Stomach (tissue), 9 donors: ENCODE measurements around the gene RNASE13. TPM values are rescaled to one million over a fixed set of nuclear protein-coding genes. Genes with fewer than 3 reads are reported as not detected.

Experiments used
- DNase-seq, 2 donors: peaks; one replicate each; pipeline versions ENCODE4 v3.0.0 to v3.0.0-alpha.2; 2013 to 2019
- H3K27ac ChIP-seq, 5 donors: fragments of 200-600 bp in 4 of 5; sonication (generic) in 4 of 5; one replicate each; pipeline ENCODE4 v1.5.1; 2013 to 2019; ENCODE audit warnings: mild to moderate bottlenecking in 1 of 5, moderate library complexity in 1 of 5
- H3K27me3 ChIP-seq, 3 donors: fragments of 200-600 bp; sonication (generic); one replicate each; pipeline ENCODE4 v1.5.1; 2017 to 2019; ENCODE audit warnings: mixed run types in 1 of 3
- H3K36me3 ChIP-seq, 4 donors: fragments of 200-600 bp; sonication (generic); 1 replicate in 3 of 4; 2 replicates in 1 of 4; pipeline ENCODE4 v1.5.1; 2016 to 2019
- H3K4me1 ChIP-seq, 4 donors: fragments of 200-600 bp; sonication (generic); one replicate each; pipeline ENCODE4 v1.5.1; 2016 to 2019
- H3K4me3 ChIP-seq, 4 donors: fragments of 200-600 bp; sonication (generic) in 3 of 4; one replicate each; pipeline ENCODE4 v1.5.1; 2016 to 2019; ENCODE audit warnings: mild to moderate bottlenecking in 1 of 4
- H3K9me3 ChIP-seq, 4 donors: fragments of 200-600 bp; sonication (generic); one replicate each; pipeline ENCODE4 v1.5.1; 2016 to 2019
- EP300 ChIP-seq: sonication (generic); formaldehyde crosslinking; IDR thresholded peaks from one replicate; pipeline ENCODE4 v1.6.1; 2017; ENCODE audit warnings: antibody characterized with exemption
- POLR2A ChIP-seq, 4 donors: fragments of 450-650 bp; IDR thresholded peaks; one replicate each; pipeline ENCODE4 v1.6.1; 2016; ENCODE audit warnings: antibody characterized with exemption in 4 of 4, control low read depth in 2 of 4, mild to moderate bottlenecking in 1 of 4, moderate library complexity in 1 of 4
- POLR2AphosphoS5 ChIP-seq, 3 donors: sonication (generic); formaldehyde crosslinking; IDR thresholded peaks; one replicate each; pipeline ENCODE4 v1.6.1; 2016; ENCODE audit warnings: antibody characterized with exemption in 3 of 3
- WGBS, 5 donors: extraction: QIAGEN DNeasy Blood & Tissue Kit in 3 of 5; methylation state at CpG; one replicate each; pipeline versions ENCODE4 v1.1.5 to v1.1.7; 2013 to 2018; 5-methylcytosine and 5-hydroxymethylcytosine counted together
- intact Hi-C: fragments of 100-400 bp; cut with DNase I; formaldehyde crosslinking; loops from one replicate; pipeline ENCODE4 v1.15.1; 2023; ENCODE audit warnings: low total_unique reads
- polyA plus RNA-seq, 3 donors: library from polyadenylated mRNA; stranded (reverse); fragments of 200-250 nt; gene quantifications; one replicate each; pipeline ENCODE4 v1.2.3, GENCODE V29; 2013
- total RNA-seq, 5 donors: library from RNA; depleted of rRNA; stranded (reverse); fragments of >200 nt; gene quantifications; one replicate each; pipeline versions ENCODE4 v1.1.0 to v1.2.3, GENCODE V29; 2014 to 2016
- TF ChIP-seq, protein P1 (sequence below), 7 experiments: fragments of 450-650 bp in 4 of 7; fragments of 200-600 bp in 3 of 7; sonication (generic) in 3 of 7; IDR thresholded peaks; one replicate each; pipeline ENCODE4 v1.5.1; 2016 to 2019; ENCODE audit warnings: antibody characterized with exemption in 7 of 7, control low read depth in 2 of 7, mild to moderate bottlenecking in 1 of 7
- donor health status: healthy with polysubstance abuse.
- donor health status: Bipolar disorder and iron deficiency.
- donor health status: healthy.

The RNASE13 gene
- total and polyA plus RNA-seq, 8 donors: 0.18 TPM; not detected in 7

DNA sequence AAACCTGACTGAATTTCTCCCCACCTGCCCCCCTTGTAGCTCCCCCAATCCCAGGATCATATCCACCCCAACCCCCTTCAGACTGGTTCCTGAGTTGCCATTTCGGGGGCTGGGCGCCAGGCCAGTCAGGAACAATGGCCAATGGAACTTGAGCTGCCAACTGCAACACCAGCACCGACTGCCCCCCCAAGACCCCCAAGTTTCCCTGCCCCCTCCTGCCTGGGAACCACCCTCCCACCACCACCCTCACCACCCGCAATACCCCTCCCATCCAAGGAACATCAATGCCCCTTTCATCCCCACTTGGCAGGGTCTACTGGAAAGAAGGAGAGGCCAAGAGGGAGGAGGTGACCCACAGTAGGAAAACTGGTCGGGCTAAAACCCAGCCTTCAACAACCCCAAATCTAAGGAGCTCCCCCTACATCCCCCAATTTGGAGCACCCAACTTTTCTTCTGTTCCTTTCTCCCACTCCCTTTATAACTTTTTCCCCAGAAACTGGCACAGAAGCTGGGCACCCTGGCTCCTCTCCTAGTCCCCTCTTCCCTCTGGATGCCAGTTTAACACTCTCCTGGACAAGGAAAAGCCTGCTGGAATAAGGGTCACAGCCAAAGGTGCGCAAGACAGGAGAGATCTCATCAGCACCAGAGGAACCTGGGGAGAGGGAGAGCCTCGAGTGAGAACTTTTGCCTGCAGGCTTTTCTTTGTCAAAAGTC lies 8.2 kb downstream of the RNASE13 start:
- peak in 1 of 2 donors; percentile 74 for DNase-seq
- H3K27ac ChIP-seq: peak overlapping the region in 4 of 5 donors; percentile 82 to 91 (median 88)
- WGBS, 5 donors: 62 to 72% (median 64%) methylated on average over 6 to 7 of the region's 7 CpGs
- peaks cover 12 to 52% (median 39%) of the 10 kb centered on the region in 4 donors for H3K4me1 ChIP-seq
- intact Hi-C loops: no loop called here
- H3K36me3 ChIP-seq: peaks cover 4 to 11% (median 8%) of the 10 kb centered on the region in 4 donors
- TF ChIP-seq POLR2A (IDR thresholded peaks at IDR 0.05) (no peak), EP300 (no peak), POLR2AphosphoS5 (IDR thresholded peaks at IDR 0.05) (no peak)
- TF ChIP-seq, protein P1, sequence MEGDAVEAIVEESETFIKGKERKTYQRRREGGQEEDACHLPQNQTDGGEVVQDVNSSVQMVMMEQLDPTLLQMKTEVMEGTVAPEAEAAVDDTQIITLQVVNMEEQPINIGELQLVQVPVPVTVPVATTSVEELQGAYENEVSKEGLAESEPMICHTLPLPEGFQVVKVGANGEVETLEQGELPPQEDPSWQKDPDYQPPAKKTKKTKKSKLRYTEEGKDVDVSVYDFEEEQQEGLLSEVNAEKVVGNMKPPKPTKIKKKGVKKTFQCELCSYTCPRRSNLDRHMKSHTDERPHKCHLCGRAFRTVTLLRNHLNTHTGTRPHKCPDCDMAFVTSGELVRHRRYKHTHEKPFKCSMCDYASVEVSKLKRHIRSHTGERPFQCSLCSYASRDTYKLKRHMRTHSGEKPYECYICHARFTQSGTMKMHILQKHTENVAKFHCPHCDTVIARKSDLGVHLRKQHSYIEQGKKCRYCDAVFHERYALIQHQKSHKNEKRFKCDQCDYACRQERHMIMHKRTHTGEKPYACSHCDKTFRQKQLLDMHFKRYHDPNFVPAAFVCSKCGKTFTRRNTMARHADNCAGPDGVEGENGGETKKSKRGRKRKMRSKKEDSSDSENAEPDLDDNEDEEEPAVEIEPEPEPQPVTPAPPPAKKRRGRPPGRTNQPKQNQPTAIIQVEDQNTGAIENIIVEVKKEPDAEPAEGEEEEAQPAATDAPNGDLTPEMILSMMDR (IDR thresholded peaks at IDR 0.05): no peak
- H3K27me3 ChIP-seq: peaks cover 0 to 14% (median 0%) of the 10 kb centered on the region in 3 donors
- H3K9me3 ChIP-seq: no peaks in the 10 kb centered on the region
- peak overlapping the region in 2 of 4 donors; percentile 89 to 90 for H3K4me3 ChIP-seq

DNA sequence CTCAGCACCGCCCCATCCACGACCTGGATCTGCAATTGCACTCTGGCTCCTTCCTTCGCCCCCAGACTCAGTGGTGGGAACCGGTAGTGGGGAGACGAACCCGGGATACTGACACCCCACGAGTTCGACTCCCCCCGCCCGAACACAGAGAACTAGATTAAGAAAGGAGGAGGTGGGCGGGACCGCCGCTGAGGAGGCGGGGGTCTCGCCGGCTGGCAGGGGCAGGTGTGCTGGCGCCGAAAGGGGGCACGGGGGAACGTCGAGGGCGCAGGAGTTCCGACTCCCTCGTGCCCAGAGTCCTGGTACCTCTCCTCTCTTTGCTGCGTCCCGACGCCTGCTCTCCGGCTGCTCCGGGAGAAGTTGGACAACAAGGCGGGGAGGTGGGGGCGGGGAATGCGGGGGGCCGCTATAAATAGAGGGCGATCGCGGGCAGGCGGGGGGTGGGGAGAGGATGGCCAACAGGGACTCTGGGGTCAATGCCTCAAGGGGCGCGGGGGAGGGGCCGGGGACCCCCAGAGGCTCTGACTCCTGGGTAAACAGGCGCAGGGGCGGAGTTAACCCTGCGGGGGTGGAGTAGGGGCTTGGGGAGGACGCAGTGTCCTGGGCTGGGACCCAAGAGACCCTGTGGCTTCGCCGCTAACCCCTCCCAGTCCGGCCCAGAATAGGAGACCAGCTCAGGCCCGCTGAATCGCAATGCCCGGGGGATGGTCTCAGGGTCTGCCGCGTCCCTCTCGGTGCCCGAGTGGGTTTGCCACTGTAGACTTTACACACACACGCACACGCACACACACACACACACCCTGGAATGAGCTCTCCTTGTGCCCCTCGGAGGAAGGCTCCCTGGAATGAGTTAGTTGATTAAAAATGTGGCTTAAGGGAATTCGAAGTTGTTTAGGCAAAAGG lies 9.0 kb downstream of the RNASE13 start:
- Histone ChIP-seq H3K27me3 (peaks cover 0 to 14% (median 0%) of the 10 kb centered on the region in 3 donors), H3K4me3 (peak overlapping the region; percentile 83 to 90 (median 86)), H3K4me1 (peaks cover 12 to 60% (median 39%) of the 10 kb centered on the region in 4 donors), H3K9me3 (no peaks in the 10 kb centered on the region), H3K36me3 (peaks cover 9 to 19% (median 16%) of the 10 kb centered on the region in 4 donors), H3K27ac (peak overlapping the region; percentile 75 to 91 (median 86))
- intact Hi-C loops: no loop called here
- DNase-seq: peak; percentile 35 to 79
- 7 to 17% (median 10%) methylated on average over 44 to 58 of the region's 58 CpGs for WGBS, 5 donors
- no peak for TF ChIP-seq POLR2A (IDR thresholded peaks at IDR 0.05)
- TF ChIP-seq POLR2AphosphoS5 (IDR thresholded peaks at IDR 0.05): no peak
- TF ChIP-seq EP300: no peak
- TF ChIP-seq, protein P1 (IDR thresholded peaks at IDR 0.05): no peak

DNA sequence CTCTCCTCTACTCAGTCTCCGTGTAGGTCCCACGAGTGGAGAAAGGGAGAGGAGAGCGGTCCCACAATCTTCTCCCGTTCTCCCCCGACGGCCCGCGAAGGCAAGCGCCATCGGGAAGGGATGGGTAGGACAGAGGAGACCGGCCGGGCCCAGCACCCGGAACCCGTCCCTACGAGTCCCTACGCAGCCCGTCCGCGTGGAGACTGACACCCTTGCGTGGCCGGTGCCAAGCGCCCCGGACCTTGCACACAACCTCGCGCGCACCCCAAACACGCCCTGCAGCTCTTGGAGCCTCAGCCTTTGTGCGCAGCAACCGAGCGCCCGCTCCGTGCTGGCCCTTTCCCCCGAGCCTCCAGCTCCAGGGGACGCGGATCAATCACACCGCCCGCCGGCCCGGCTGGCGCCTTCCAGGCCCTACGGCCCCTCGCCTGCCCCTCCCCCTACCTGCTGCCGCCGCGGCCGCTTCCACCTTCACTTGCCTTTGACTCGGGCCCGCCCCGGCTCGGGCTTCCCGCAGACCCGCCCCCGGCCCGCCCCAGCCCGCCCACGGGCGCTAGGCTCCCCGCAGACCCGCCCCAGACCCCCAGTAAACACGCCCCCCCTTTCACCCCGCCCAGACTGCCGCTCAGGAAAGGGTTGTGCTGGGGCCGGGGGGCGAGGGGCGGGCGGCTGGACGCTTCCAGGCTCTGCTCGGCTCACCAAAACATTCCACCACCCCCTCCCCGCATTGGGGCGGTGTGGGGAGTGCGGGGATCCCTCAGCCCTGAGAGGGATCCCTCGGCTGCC lies 9.8 kb downstream of the RNASE13 start, which contains the start of gene NDRG2:
NDRG2 (minus strand) TSS at position 477 of the 786 bp plus-strand sequence. CDS start 1,746 bp downstream, outside the sequence.
- peak; percentile 90 to 95 for DNase-seq
- Histone ChIP-seq H3K27ac (peak within 1 kb of the TSS; percentile 75 to 91 (median 86)), H3K4me1 (peaks cover 12 to 63% (median 39%) of the 10 kb centered on the region in 4 donors), H3K36me3 (peaks cover 18 to 27% (median 25%) of the 10 kb centered on the region in 4 donors), H3K27me3 (peaks cover 0 to 14% (median 0%) of the 10 kb centered on the region in 3 donors), H3K4me3 (peak within 1 kb of the TSS; percentile 83 to 90 (median 86)), H3K9me3 (no peaks in the 10 kb centered on the region)
- TF ChIP-seq POLR2A (IDR thresholded peaks at IDR 0.05): no peak
- TF ChIP-seq EP300: no peak
- TF ChIP-seq, protein P1 (IDR thresholded peaks at IDR 0.05): no peak
- TF ChIP-seq POLR2AphosphoS5 (IDR thresholded peaks at IDR 0.05): peak in 1 of 3 donors; percentile 48
- 0 to 1% (median 1%) methylated on average over 16 to 72 of the region's 72 CpGs for WGBS, 5 donors
- intact Hi-C loops: no loop called here
